Measurements from ENCODE around the gene MYO5C. TPM values are rescaled to one million over a fixed set of nuclear protein-coding genes. Genes with fewer than 3 reads are reported as not detected.
A peak's percentile ranks its signal among the peaks of the same experiment; 100 is the strongest.

Gene MYO5C
- total and polyA plus RNA-seq, 2 of the 13 experiments (the other 11 are each of a cell fraction or from before 2014, with no cell fraction given): 15.7 to 23.7 TPM

DNA sequence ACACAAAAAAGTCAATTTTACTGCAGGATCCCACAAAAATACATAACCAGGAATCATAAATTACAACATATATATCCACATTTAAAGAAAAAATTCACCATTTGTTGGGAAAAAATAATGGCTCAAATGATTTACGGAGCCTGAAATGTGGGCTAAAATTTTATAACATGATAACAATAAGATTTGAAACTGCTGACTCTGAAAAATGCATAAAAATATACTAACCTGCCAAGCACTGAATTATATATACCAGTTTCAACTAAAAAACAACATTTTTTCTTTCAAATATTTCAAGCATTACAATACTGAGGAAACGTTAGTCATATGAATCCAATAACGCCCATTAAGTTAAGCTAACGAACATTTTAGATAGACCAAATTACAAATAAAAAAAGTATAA is 12.2 kb upstream of the MYO5C start:
- Histone ChIP-seq H3K4me3 (replicated peaks in 1 of 3; ENCODE audit: insufficient read depth in 1 of 3, low read depth in 2 of 3, low read length in 3 of 3) (no peak overlapping the region), H3K4me2 (ENCODE audit: low read depth, low read length) (no peak overlapping the region), H3K36me3 (replicated peaks in 1 of 2; ENCODE audit: control insufficient read depth in 1 of 2, insufficient read depth in 2 of 2, low read length in 2 of 2) (no peaks in the 10 kb centered on the region), H3K9ac (ENCODE audit: insufficient read depth, low read depth, low read length) (no peak overlapping the region), H3K4me1 (ENCODE audit: insufficient read depth, low read length) (peaks cover 2% of the 10 kb centered on the region; the same call in 1 of the 2 replicates), H3K79me2 (ENCODE audit: insufficient read depth, low read length) (no peaks in the 10 kb centered on the region), H3K27me3 (ENCODE audit: control insufficient read depth in 1 of 2, insufficient read depth in 2 of 2, low read length in 2 of 2) (no peaks in the 10 kb centered on the region), H3K9me3 (ENCODE audit: low read length) (no peaks in the 10 kb centered on the region), H4K20me1 (ENCODE audit: insufficient read depth, low read length) (no peaks in the 10 kb centered on the region), H3K27ac (ENCODE audit: extremely low read length, insufficient read depth, low read length) (no peak overlapping the region), H2AFZ (ENCODE audit: low read length) (no peak overlapping the region)
- 99% methylated on average over 4 of the region's 4 CpGs for WGBS (ENCODE audit: low lambda C conversion rate)
- DNase-seq (ENCODE audit: low spot score) (no peak), FAIRE-seq (no peak), ATAC-seq (no peak)
- ChIA-PET CTCF (ENCODE audit: low intra/inter-chr PET ratio, low total read pairs) (no interaction called here), POLR2A (no interaction called here)
- in situ Hi-C loops (cut with HindIII; ENCODE audit: extremely low pct_ligation_motif_present, low pct_unique_long_range_greater_than_20kb) (no loop called here), intact Hi-C loops (cut with micrococcal nuclease; ENCODE audit: unreplicated experiment) (no loop called here)
- BruUV-seq (replicated peaks): no TSS peak
- TF ChIP-seq ZNF329 (CRISPR knock-in tag; IDR thresholded peaks at IDR 0.05; ENCODE audit: low read depth): no peak
- peak; percentile 33; the same call in 1 of the 2 replicates for TF ChIP-seq MAFF (IDR thresholded peaks at IDR 0.05; ENCODE audit: low read depth, low read length)
- peak; percentile 22 to 67; a peak in 1 of 4 replicates for TF ChIP-seq MAFK (conservative IDR thresholded peaks at IDR 0.05 in 1 of 2, IDR thresholded peaks at IDR 0.05 in 1 of 2; ENCODE audit: low read length in 2 of 2)

DNA sequence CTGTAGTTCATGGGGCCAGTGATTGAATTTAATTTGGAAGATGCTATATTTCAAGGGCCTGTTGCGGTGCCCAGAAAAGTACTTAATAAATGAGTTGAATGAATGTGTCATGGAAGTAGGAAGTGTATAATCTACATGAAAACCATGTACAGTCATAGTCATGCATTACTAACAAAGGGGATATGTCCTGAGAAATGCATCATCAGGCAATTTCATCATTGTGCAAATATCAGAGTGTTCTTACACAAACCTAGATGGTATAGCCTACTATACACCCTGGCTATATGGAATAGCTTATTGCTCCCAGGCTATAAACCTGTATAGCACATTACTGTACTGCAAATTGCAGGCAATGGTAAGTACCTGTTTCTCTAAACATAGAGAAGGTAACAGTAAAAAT is 10.7 kb upstream of the MYO5C start:
- WGBS (ENCODE audit: low lambda C conversion rate): 100% methylated on average over 1 of the region's 1 CpG
- H2AFZ ChIP-seq (ENCODE audit: low read length): no peak overlapping the region
- no peak overlapping the region for H3K9ac ChIP-seq (ENCODE audit: insufficient read depth, low read depth, low read length)
- no peak overlapping the region for H3K4me3 ChIP-seq (replicated peaks in 1 of 3; ENCODE audit: insufficient read depth in 1 of 3, low read depth in 2 of 3, low read length in 3 of 3)
- BruUV-seq (replicated peaks): no TSS peak
- FAIRE-seq: no peak
- H3K9me3 ChIP-seq (ENCODE audit: low read length): no peaks in the 10 kb centered on the region
- ChIA-PET CTCF (ENCODE audit: low intra/inter-chr PET ratio, low total read pairs) (no interaction called here), POLR2A (no interaction called here)
- no peak for DNase-seq (ENCODE audit: low spot score)
- no peak for ATAC-seq
- H3K4me1 ChIP-seq (ENCODE audit: insufficient read depth, low read length): peaks cover 16% of the 10 kb centered on the region
- intact Hi-C loops (cut with micrococcal nuclease; ENCODE audit: unreplicated experiment) (no loop called here), in situ Hi-C loops (cut with HindIII; ENCODE audit: extremely low pct_ligation_motif_present, low pct_unique_long_range_greater_than_20kb) (no loop called here)
- no peaks in the 10 kb centered on the region for H3K36me3 ChIP-seq (replicated peaks in 1 of 2; ENCODE audit: control insufficient read depth in 1 of 2, insufficient read depth in 2 of 2, low read length in 2 of 2)
- H3K27me3 ChIP-seq (ENCODE audit: control insufficient read depth in 1 of 2, insufficient read depth in 2 of 2, low read length in 2 of 2): no peaks in the 10 kb centered on the region
- TF ChIP-seq CEBPB (IDR thresholded peaks at IDR 0.05; ENCODE audit: borderline replicate concordance, low read depth, low read length) (peak; percentile 36; the same call in 1 of the 2 replicates), DNMT1 (CRISPR knock-in tag; IDR thresholded peaks at IDR 0.05) (no peak)
- no peaks in the 10 kb centered on the region for H4K20me1 ChIP-seq (ENCODE audit: insufficient read depth, low read length)
- H3K27ac ChIP-seq (ENCODE audit: extremely low read length, insufficient read depth, low read length): no peak overlapping the region
- H3K4me2 ChIP-seq (ENCODE audit: low read depth, low read length): no peak overlapping the region
- no peaks in the 10 kb centered on the region for H3K79me2 ChIP-seq (ENCODE audit: insufficient read depth, low read length)
